HL-60 (cell line): ENCODE results near the gene PDE1C.

Experiments
- CTCF ChIP-seq: IDR thresholded peaks from one replicate; pipeline ENCODE4 v1.5.1; 2011; ENCODE audit warnings: low read length, control low read depth, inconsistent platforms; ENCODE audit not compliant: insufficient read depth
- GABPA ChIP-seq: IDR thresholded peaks from 2 replicates; pipeline ENCODE4 v1.6.1; 2012; ENCODE audit warnings: low read depth
- POLR2AphosphoS5 ChIP-seq: IDR thresholded peaks from 2 replicates; pipeline ENCODE4 v1.6.1; 2012; ENCODE audit warnings: low read depth

- TF ChIP-seq GABPA (no peak), CTCF (no peak), POLR2AphosphoS5 (no peak)
These were observed 8.6 kb upstream of the PDE1C start for GRCh38 chr7:32078824-32079223.
